Thoracic aorta (tissue), 2 donors: ENCODE measurements around the gene PSMG4. TPM values are rescaled to one million over a fixed set of nuclear protein-coding genes. Genes with fewer than 3 reads are reported as not detected.
A peak's percentile ranks its signal among the peaks of the same experiment; 100 is the strongest.

Source experiments
- ATAC-seq: fragments of 150-250 bp; one replicate; pipeline ENCODE4 v1.8.0; 2017; ENCODE audit warnings: low read depth; ENCODE audit not compliant: insufficient number of reproducible peaks, low FRiP score
- DNase-seq: peaks from one replicate; pipeline ENCODE4 v3.0.0-alpha.2; 2020; ENCODE audit warnings: low spot score
- H3K27ac ChIP-seq, 2 donors: fragments of 200-600 bp; sonication (generic); 1 replicate in 1 of 2; 2 replicates in 1 of 2; pipeline ENCODE4 v1.5.1; 2016; ENCODE audit warnings: mild to moderate bottlenecking in 2 of 2, moderate library complexity in 2 of 2
- H3K27me3 ChIP-seq: fragments of 200-600 bp; sonication (generic); replicated peaks from 2 replicates; pipeline ENCODE4 v1.6.0; 2016; ENCODE audit warnings: mild to moderate bottlenecking; ENCODE audit not compliant: insufficient read depth
- H3K36me3 ChIP-seq: fragments of 200-600 bp; sonication (generic); one replicate; pipeline ENCODE4 v1.5.1; 2016
- H3K4me1 ChIP-seq, 2 donors: fragments of 200-600 bp; sonication (generic); 1 replicate in 1 of 2; 2 replicates in 1 of 2; pipeline versions ENCODE4 v1.5.1 to v1.6.0; 2016; ENCODE audit warnings: low read depth in 2 of 2, mild to moderate bottlenecking in 1 of 2; ENCODE audit not compliant: control insufficient read depth in 1 of 2
- H3K4me3 ChIP-seq: fragments of 200-600 bp; sonication (generic); 2 replicates; pipeline ENCODE4 v1.5.1; 2016; ENCODE audit warnings: mild to moderate bottlenecking
- H3K9me3 ChIP-seq: fragments of 200-600 bp; sonication (generic); 2 replicates; pipeline ENCODE4 v1.5.1; 2016
- CTCF ChIP-seq: fragments of 200-600 bp; sonication (generic); IDR thresholded peaks from one replicate; pipeline ENCODE4 v1.5.1; 2019; ENCODE audit warnings: antibody characterized with exemption
- total RNA-seq, 2 donors: library from RNA; depleted of rRNA; stranded (reverse); fragments of >200 nt; gene quantifications; one replicate each; pipeline versions ENCODE4 v1.1.0 to v1.2.3, GENCODE V29; 2016

Gene PSMG4
- total RNA-seq, 2 donors from 2014 or later = 19.4 to 29.0 TPM

GRCh38 chr6:3277251-3277650 is 18.5 kb downstream of the PSMG4 start:
- Histone ChIP-seq H3K27me3 (no peaks in the 10 kb centered on the region), H3K4me1 (peaks cover 5 to 21% of the 10 kb centered on the region in 2 donors), H3K4me3 (no peak overlapping the region), H3K9me3 (no peaks in the 10 kb centered on the region), H3K27ac (no peak overlapping the region), H3K36me3 (peaks cover 14% of the 10 kb centered on the region)
- ATAC-seq (no peak), DNase-seq (no peak)
- TF ChIP-seq CTCF = no peak

- no peaks in the 10 kb centered on the region for H3K9me3 ChIP-seq
- peaks cover 9 to 28% of the 10 kb centered on the region in 2 donors for H3K4me1 ChIP-seq
- H3K27ac ChIP-seq = no peak overlapping the region
- ATAC-seq (no peak), DNase-seq (no peak)
- no peak for TF ChIP-seq CTCF
- no peaks in the 10 kb centered on the region for H3K27me3 ChIP-seq
- no peak overlapping the region for H3K4me3 ChIP-seq
- H3K36me3 ChIP-seq = peaks cover 8% of the 10 kb centered on the region
These were observed 19.2 kb downstream of the PSMG4 start for GRCh38 chr6:3277851-3278416.

- peaks cover 9 to 32% of the 10 kb centered on the region in 2 donors for H3K4me1 ChIP-seq
- H3K27ac ChIP-seq = no peak overlapping the region
- ATAC-seq (no peak), DNase-seq (no peak)
- no peak overlapping the region for H3K4me3 ChIP-seq
- H3K27me3 ChIP-seq = no peaks in the 10 kb centered on the region
- H3K36me3 ChIP-seq = peaks cover 5% of the 10 kb centered on the region
- no peaks in the 10 kb centered on the region for H3K9me3 ChIP-seq
- TF ChIP-seq CTCF = no peak
These were observed 19.9 kb downstream of the PSMG4 start for GRCh38 chr6:3278691-3279090.

- Histone ChIP-seq H3K27me3 (no peaks in the 10 kb centered on the region), H3K27ac (no peak overlapping the region), H3K9me3 (no peaks in the 10 kb centered on the region), H3K36me3 (no peaks in the 10 kb centered on the region), H3K4me3 (no peak overlapping the region), H3K4me1 (peaks cover 9 to 32% of the 10 kb centered on the region in 2 donors)
- no peak for TF ChIP-seq CTCF
- no peak for ATAC-seq
- DNase-seq = no peak
These were observed 21.3 kb downstream of the PSMG4 start for GRCh38 chr6:3280091-3280490.

- TF ChIP-seq CTCF = no peak
- peak overlapping the region; percentile 40 for H3K27ac ChIP-seq
- no peak for ATAC-seq
- no peak for DNase-seq
- H3K4me3 ChIP-seq = no peak overlapping the region
- no peaks in the 10 kb centered on the region for H3K27me3 ChIP-seq
- H3K9me3 ChIP-seq = no peaks in the 10 kb centered on the region
- H3K4me1 ChIP-seq = peaks cover 9 to 32% of the 10 kb centered on the region in 2 donors
- H3K36me3 ChIP-seq = no peaks in the 10 kb centered on the region
These were observed 22.2 kb downstream of the PSMG4 start for GRCh38 chr6:3280866-3281465.
